Stimulated activated CD4-positive, alpha-beta T cell treated with anti-CD3 and anti-CD28 coated beads, TNF-alpha, amount 100 ng/mL, for 4 hours (primary cell): ENCODE measurements around the gene FBLN1.
"Not testable (repeated sequence)": the region's sequence is repeated elsewhere in the genome, so short reads cannot be mapped to it uniquely, and the experiment has no call there.

ENCODE experiments used
- DNase-seq, 3 experiments: peaks; one replicate each; pipeline ENCODE4 v3.0.0-alpha.2; 2020; ENCODE audit warnings: low read depth in 3 of 3

The FBLN1 gene

DNA sequence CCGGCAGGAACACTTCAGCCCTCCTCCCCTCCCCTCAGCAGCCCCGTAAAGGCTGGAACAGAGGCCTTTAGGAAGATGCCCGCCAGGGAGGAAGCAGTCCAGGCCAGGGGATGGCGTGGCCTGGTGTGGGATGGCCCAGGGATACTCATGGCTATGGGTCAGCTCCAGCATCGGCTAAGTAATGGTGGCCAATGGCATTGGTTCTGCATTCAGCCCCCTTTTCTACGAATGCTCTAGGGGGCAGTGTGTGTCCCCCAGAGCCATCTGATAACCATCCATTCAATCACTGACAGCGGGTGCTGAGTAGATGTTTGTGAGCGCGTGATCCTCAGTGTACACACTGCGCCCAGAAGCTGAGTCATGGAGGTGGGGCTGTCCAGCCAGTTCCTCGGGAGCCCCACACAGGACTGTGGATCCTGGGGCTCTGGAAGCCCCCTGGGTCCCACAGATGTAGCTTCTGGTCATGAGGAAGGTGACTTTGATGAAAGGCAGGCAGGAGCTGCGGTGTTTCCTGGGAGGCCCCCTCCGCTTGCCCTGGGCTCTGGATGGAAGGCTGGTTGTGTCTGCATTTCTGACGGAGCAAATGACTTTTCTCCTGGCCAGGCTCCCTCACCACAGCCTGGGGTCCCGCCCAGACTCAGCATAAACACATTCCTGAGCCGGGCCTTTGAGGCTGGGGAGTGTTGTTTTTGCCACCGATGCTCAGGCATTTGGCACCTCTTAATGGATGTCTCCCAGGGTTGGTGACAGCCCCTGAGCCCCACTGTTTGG, 46.5 kb downstream of the FBLN1 start:
- DNase-seq: no peak

DNA sequence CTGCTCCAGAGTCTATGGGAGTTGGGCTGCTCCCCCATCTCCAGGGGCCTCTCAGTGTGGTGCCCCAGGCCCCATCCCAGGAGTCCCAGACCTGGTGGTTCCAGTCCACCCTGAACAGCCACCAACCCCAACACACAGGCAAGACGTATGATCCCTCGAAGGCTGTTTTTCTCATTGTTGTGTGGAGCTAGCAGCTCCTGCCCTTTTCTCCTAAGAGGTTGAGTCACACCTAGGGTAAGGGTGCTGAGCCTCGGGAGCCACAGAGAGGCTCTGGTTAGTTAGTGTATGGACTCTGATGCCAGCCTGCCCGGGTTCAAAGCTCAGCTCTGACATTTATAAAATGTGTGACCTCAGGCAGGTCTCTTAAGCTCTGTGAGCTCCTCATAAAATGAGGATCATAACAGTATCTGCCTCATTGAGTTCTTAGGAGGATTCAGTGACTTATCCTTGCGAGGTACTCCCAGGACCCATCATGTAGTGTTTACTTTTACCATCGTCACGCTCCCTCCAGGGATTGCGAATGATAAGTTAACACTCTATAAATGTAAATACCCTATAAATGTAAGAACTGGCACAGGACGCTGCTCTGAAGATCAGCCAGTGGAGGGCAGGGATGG, 47.2 kb downstream of the FBLN1 start:
- DNase-seq: no peak

DNA sequence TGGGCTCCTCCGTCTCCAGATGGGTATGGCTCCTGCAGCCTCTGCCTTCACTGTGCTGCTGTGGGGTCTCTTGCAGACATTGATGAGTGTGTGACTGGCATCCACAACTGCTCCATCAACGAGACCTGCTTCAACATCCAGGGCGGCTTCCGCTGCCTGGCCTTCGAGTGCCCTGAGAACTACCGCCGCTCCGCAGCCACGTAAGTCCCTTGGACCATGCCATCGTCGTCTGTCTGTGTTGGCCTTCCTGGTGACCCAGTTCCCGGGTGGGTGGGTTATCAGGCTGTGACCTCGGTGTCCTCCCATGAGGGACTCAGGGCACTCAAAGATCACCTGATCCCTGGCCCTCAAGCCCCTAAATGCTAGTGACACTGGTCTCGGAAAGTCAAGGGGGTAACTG, 47.7 kb downstream of the FBLN1 start:
- DNase-seq: no peak

- DNase-seq: no peak
Measured at GRCh38 chr22:45550891-45551290, 48.2 kb downstream of the FBLN1 start.

GRCh38 chr22:45551310-45552016, 48.8 kb downstream of the FBLN1 start:
- no peak for DNase-seq

DNA sequence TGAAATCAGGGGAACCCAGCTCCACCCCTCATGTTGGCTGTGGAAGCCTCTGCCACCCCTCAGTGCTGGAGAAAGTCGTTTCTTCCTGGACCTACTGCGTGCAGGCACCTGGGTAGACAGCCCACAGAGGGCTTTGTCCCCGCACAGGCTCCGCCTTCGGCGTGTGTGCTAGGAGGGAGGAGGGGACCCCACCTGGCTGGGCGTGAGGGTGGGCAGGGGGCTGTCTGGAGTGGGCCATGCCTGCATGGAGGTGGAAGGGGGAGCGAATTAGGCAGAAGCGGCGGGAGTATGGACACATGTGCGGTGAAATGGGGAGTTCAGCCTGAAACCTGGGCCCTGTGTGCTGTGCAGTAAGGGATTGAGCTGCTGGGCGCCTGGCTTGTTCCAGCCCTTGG, 49.3 kb downstream of the FBLN1 start:
- DNase-seq: no peak

DNA sequence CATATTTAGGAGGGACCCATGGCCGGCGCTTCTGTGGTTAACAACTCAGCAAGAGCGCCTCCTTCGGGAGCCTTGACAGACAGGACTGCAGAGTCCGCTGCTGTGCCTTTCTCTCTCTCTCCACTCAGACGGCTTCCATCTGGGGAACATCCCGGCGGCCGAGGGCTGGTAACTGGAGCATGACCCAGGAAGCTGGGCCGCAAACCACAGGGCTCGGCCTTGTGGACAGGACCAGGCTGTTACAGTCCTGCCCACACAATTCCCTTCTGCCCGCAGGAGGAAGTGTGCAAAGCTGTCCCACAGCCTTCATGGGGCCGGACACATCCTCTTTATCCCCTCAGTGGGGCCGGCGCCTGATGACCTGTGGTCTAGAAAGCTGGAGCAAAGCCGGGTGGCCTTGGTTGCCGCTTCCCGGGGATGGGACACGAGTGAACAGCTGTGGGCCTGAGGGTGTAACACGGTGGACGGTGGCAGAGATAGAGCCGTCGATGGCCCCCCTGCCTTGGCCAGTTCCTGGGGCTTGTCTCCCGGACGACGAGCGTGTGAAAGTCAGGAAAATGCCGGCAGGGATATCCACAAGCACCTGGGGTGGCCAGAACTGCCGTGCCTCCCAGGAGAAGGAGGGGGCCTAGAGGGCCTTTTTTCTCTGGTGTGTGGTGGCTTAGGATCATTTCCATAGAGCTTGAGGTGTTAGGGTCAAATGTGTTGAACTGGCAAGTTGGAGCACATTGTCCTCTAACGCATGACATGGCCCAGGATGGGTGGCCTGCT, 50.1 kb downstream of the FBLN1 start:
- no peak for DNase-seq

DNA sequence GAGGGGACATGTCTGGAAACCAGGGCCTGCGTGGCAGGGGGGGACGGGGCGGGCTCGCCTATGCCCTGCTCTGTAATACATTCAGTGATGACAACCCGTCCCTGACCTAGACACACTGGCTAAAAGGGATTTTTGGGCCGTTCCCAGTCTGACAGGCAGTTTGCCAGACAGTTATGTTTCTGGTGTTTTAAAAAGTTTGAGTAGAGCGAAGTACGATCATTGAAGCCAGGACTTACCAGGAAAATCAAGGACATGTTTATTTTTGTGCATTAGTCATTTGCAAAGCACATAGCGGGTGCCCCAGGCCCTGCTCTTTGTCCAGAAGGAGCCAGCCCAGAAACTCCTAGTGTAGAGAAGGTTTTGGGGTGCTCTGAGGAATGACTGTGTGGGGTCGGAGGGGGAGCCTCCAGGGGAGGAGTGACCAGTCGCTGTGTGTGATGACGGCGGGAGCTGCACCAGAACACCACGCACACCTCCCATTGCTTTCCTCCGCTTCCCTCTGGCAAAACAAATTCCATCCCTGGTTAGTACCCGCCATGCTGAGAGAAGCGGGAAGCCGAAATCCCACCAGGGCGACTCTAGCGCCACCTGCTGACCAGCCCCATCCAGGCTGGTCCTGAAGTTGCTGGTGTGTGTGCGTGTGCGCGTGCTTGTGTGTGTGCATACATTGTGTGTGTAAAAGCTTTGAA, 50.8 kb downstream of the FBLN1 start:
- DNase-seq: peak in 1 of 3 experiments; percentile 5

- no peak for DNase-seq
Measured at GRCh38 chr22:45554040-45554406, 51.3 kb downstream of the FBLN1 start.

DNA sequence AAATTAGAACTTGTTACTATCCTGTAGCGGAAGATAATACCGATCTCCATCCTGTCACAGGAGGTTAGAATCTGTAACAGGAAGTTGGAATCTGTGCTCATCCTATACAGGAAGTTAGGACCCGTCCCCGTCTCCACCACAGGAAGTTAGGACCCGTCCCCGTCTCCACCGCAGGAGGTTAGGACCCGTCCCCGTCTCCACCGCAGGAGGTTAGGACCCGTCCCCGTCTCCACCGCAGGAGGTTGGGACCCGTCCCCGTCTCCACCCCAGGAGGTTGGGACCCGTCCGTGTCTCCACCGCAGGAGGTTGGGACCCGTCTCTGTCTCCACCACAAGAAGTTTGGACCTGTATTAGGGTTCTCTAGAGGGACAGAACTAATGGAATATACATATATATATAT, 52.2 kb downstream of the FBLN1 start:
- no peak for DNase-seq

- not testable (repeated sequence) for DNase-seq
Measured at GRCh38 chr22:45557926-45558325, 55.2 kb downstream of the FBLN1 start.

GRCh38 chr22:45560092-45560491, 57.4 kb downstream of the FBLN1 start:
- DNase-seq: not testable (repeated sequence)

GRCh38 chr22:45560761-45561160, 58.1 kb downstream of the FBLN1 start:
- DNase-seq: not testable (repeated sequence)

DNA sequence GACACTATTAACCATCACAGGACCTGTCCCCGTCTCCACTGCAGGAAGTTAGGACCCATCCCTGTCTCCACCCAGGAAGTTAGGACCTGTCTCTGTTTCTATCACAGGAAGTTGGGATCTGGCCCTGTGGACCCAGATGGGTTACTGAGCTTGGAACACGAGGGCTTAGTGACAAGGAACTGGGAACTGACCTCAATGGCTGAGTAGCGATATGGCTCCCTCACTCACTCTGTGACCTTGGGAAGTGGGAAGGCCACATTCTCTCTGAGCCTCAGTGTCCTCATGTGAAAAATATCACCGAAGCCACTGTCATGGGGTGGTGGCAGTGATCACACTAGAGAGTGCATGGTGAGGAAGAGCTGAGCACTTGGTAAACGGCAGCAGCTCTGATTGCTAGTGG, 59.4 kb downstream of the FBLN1 start:
- no peak for DNase-seq

- DNase-seq: no peak
Measured at GRCh38 chr22:45562537-45563361, 60.1 kb downstream of the FBLN1 start.

- no peak for DNase-seq
Measured at GRCh38 chr22:45563362-45564040, 60.8 kb downstream of the FBLN1 start.

DNA sequence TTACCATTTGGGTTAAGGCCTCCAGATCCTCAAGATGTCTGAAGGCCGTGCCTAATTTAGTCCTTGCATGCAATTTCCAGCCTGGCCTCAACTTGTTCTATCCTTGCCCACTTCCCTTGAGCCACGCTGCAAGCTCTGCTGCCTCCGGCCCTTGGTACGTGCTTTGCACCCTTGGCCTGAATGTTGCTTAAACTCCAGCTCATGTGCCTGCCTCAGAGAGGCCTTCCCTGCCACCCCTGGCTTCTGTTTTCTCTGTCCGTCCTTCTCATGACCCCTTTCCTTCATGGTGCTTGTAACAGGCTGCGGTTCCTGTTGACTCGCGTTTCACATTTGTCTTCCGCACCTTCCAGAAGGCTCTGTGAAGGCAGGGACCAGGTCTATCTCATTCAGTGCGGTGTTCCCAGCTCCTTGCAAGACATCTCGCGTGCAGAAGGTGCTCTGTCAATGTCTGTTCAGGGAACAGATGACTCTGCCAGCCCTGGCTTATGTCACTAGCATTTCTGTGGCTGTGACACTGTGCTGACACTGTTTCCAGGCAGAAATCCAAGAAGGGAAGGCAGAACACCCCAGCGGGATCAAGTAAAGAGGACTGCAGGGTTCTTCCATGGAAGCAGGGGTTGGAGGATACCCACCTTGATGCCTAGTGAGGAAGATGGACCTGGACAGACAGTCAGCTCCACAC, 61.8 kb downstream of the FBLN1 start:
- DNase-seq: no peak

DNA sequence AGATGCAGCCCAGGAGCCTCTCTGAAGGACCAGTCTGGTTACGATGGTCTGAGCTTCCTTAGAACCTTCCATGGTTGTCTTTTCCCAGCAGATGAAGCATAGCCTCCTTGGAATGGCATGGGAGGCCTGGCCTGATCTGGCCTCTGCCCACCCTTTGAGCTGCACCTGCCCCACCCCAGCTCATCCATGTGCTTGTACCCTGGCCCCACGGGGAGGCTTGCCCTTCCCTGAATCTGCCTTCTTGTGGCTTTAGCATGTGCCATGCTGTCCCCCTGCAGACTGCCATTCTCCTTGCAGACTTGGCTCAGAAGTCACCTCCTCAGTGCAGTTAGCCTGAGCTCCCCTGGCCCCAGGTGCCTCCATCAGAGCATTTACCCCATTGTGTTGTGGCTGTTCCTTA, 62.5 kb downstream of the FBLN1 start:
- no peak for DNase-seq

DNA sequence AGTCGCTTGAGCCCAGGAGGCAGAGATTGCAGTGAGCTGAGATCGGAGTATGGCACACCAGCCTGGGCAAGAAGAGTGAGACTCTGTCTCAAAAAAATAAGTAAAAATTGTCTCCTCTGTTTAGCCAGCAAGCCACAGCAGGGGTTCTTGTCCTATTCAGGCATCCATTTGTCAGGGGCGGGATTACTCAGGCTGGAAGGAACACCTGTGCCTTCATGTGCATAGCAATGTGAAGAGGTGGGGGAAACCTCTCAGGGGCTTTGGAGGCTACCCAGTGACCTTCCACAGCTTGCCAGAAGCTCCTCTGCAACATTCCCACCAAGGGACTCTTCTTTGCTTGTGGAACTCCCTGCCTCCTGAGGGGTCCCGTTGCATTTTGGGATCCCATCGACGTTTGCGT, 63.3 kb downstream of the FBLN1 start:
- DNase-seq: no peak

GRCh38 chr22:45568213-45568612, 65.5 kb downstream of the FBLN1 start:
- no peak for DNase-seq
